PFSK-1 (cell line): Measurements from ENCODE around the gene FADS2.

Experiments
- POLR2AphosphoS5 ChIP-seq: IDR thresholded peaks from 2 replicates; pipeline ENCODE4 v1.6.1; 2012; ENCODE audit warnings: low read depth, mild to moderate bottlenecking, control low read depth, low read length, moderate library complexity
- TAF1 ChIP-seq: IDR thresholded peaks from 2 replicates; pipeline ENCODE4 v1.6.1; 2012; ENCODE audit warnings: low read length, control low read depth, borderline replicate concordance; ENCODE audit not compliant: insufficient read depth

DNA sequence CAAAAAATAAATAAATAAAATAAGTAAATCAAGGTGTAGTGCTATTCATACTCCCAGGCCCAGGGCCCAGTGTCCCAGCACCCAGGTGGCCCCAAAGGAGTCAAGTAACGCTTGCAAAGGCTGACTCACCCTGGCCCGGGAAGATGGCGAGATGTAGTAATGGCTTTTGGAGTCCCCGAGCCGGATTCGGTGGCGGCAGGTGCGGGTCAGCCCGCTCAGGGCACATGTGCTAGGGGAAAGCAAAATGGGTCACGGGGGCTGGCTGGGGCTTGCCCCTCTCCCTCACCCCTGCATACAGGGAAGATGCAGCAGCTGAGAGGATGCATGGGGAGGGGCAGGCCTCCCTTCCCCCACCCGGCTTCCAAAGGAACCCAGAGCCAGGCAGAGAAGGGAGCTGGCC is 74.2 kb downstream of the FADS2 start:
- TF ChIP-seq POLR2AphosphoS5: no peak
- TF ChIP-seq TAF1: no peak
